C4-2B (cell line): Measurements from ENCODE around the gene SECTM1.

Experiments used
- H3K27ac ChIP-seq: fragments of 450-650 bp; 2 replicates; pipeline ENCODE4 v1.5.1; 2017
- CTCF ChIP-seq: fragments of 450-650 bp; conservative IDR thresholded peaks from 2 replicates; pipeline ENCODE4 v1.5.1; 2017; ENCODE audit warnings: mild to moderate bottlenecking
- ZFX ChIP-seq: fragments of 450-650 bp; IDR thresholded peaks from 2 replicates; pipeline ENCODE4 v1.6.1; 2017

Gene SECTM1

GRCh38 chr17:82338858-82339633 is 5.5 kb upstream of the SECTM1 start:
- TF ChIP-seq CTCF: no peak
- TF ChIP-seq ZFX: no peak

GRCh38 chr17:82334622-82335394 is 1.2 kb upstream of the SECTM1 start:
- TF ChIP-seq CTCF (no peak), ZFX (no peak)
- H3K27ac ChIP-seq: peak overlapping the region; percentile 98

More at GRCh38 chr17:82338858-82339633, 5.5 kb upstream of the SECTM1 start:
- H3K27ac ChIP-seq: peak overlapping the region; percentile 17; the same call in 1 of the 2 replicates

- no peak; the same call in 1 of the 2 replicates for TF ChIP-seq ZFX
- TF ChIP-seq CTCF: no peak
- H3K27ac ChIP-seq: peak overlapping the region; percentile 98
These were observed 647 bp upstream of the SECTM1 start for GRCh38 chr17:82334204-82334621.

- TF ChIP-seq ZFX (peak; percentile 84; the same call in 1 of the 2 replicates), CTCF (no peak)
- peak overlapping the region; percentile 98 for H3K27ac ChIP-seq
These were observed 792 bp downstream of the SECTM1 start for GRCh38 chr17:82332669-82333278.

- peak overlapping the region; percentile 98 for H3K27ac ChIP-seq
- TF ChIP-seq CTCF (no peak), ZFX (no peak)
These were observed 2.1 kb downstream of the SECTM1 start for GRCh38 chr17:82331345-82331939.

GRCh38 chr17:82330322-82331239 is 3.0 kb downstream of the SECTM1 start:
- no peak overlapping the region; the same call in 1 of the 2 replicates for H3K27ac ChIP-seq
- TF ChIP-seq CTCF (no peak), ZFX (no peak)
